GM13977 (cell line): ENCODE measurements around the gene KCNIP3.

Experiments used
- DNase-seq: peaks from one replicate; pipeline ENCODE4 v3.0.0; 2012; ENCODE audit warnings: low spot score
- in situ Hi-C: fragments of 300-500 bp; cut with MboI; formaldehyde crosslinking; loops from one replicate; pipeline ENCODE4 v1.12.0; 2022; ENCODE audit warnings: low sequenced_read_pairs, low pct_unique_long_range_greater_than_20kb, mixed read lengths, inconsistent platforms; ENCODE audit not compliant: unreplicated experiment
- TF ChIP-seq, protein P1 (sequence below): IDR thresholded peaks from 2 replicates; pipeline ENCODE4 v1.5.1; 2012; ENCODE audit warnings: mild to moderate bottlenecking, control low read depth; ENCODE audit not compliant: insufficient read depth; ENCODE audit errors: extremely low read depth, missing control alignments

The KCNIP3 gene

DNA sequence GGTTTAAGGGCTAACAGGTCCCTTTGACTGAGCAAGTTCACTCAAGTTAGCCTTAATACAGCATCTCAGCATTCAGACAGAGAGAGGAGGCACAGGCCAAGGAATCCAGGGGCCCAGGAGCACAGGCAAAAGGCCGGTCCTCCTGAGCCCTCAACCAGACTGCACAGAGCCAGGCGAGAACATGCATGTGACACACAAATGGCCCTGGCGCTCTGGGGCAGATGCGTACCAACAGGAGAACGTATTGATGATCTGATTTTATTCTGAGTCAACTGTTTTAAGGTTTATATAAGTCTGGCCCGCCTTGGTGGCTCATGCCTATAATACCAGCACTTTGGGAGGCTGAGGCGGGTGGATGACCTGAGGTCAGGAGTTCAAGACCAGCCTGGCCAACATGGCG is 34.9 kb downstream of the KCNIP3 start:
- TF ChIP-seq, protein P1, sequence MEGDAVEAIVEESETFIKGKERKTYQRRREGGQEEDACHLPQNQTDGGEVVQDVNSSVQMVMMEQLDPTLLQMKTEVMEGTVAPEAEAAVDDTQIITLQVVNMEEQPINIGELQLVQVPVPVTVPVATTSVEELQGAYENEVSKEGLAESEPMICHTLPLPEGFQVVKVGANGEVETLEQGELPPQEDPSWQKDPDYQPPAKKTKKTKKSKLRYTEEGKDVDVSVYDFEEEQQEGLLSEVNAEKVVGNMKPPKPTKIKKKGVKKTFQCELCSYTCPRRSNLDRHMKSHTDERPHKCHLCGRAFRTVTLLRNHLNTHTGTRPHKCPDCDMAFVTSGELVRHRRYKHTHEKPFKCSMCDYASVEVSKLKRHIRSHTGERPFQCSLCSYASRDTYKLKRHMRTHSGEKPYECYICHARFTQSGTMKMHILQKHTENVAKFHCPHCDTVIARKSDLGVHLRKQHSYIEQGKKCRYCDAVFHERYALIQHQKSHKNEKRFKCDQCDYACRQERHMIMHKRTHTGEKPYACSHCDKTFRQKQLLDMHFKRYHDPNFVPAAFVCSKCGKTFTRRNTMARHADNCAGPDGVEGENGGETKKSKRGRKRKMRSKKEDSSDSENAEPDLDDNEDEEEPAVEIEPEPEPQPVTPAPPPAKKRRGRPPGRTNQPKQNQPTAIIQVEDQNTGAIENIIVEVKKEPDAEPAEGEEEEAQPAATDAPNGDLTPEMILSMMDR, result no peak
- DNase-seq, result no peak
- in situ Hi-C loops, result no loop called here

DNA sequence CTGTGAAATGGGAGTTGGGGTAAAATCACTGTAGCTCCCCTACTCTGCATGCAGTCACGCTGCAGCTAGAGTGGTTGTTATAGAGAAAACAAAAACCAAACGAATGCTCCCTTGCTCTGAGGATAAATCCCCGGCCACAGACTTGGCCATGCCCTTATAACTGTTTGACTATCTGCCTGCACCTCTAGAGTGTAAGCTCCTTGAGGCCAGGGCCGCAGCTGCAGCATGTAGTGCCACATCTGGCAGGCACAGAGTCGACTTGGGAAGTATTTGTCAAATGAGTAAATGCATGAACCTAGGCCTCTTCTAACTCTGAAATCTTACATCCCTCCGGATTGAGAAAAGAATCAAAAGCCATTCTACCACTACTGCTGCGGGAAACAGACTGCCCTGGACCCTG is 35.9 kb downstream of the KCNIP3 start:
- in situ Hi-C loops, result no loop called here
- TF ChIP-seq, protein P1, result no peak
- no peak for DNase-seq

DNA sequence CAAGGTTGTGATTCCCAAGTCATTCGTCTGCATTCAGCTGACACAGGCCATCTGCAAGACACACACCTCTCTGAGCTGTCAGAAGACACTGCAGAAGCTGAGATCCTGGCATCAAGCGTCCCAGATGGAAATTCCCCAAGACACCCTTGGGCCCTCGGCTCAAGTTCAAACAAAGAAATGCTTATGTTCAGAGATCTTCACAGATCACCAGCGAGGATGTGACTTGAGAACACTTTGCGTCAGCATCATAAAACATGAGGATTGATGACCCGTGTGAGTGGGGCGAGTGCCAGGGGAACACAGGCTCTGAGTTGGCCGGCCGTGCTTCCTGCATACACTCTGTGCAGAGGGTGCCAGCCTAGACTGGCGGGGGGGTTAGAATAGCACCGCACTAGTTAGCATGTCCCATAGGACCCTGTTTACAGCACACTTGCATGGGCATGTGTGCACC is 36.8 kb downstream of the KCNIP3 start:
- TF ChIP-seq, protein P1, result no peak
- in situ Hi-C loops, result no loop called here
- no peak for DNase-seq

DNA sequence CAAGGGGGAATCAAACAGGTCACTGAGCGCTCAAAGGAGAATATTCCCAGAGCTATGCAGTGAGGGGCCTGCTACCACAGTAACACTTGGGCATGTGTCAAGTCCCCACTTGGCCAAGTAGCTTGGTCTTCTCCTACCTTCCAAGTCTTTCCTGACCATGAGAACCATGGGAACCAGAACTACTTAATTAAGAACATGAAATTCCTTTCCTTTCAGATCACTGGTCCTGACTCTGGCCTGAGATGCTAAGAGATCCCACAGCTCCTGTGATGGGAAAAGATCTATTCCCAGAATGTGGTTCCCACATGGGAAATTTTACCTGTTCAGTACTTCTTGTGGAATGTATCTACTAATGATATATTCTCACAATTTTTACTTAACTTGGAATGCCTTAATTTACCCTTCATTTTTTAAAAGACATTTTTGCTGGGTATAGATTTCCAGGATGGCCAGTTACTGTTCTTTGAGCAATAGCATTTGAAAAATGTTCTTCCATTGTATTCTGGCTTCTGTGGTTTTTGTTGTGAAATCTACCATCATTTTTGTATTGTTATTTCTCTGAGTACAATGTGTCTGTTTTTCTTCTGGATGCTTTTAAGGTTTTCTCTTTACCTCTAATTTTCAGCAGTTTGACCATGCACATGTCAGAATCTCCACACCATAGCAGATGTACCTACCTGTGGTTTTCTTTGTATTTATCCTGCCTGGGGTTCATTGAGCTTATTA is 37.9 kb downstream of the KCNIP3 start:
- TF ChIP-seq, protein P1, result no peak
- DNase-seq, result no peak
- in situ Hi-C loops, result no loop called here

DNA sequence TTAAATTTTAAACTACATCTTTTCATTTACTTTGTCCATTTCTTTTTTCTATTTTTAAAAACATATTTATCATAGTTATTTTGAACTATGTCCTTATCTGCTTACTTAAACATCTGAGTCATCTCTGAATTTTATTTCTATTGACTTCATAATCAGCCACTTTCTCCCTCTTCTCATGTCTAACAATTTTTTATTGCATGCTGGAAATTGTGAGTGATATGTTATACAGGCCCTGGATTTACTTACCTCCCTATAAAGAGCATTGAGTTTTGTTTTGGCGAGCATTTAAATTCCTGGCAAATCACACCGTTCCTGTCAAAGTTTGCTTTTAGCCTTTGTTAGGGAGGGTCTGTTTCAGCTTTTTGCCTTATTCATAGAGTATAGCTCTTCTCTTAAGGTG is 39.3 kb downstream of the KCNIP3 start:
- TF ChIP-seq, protein P1, result no peak
- DNase-seq, result no peak
- in situ Hi-C loops, result no loop called here

DNA sequence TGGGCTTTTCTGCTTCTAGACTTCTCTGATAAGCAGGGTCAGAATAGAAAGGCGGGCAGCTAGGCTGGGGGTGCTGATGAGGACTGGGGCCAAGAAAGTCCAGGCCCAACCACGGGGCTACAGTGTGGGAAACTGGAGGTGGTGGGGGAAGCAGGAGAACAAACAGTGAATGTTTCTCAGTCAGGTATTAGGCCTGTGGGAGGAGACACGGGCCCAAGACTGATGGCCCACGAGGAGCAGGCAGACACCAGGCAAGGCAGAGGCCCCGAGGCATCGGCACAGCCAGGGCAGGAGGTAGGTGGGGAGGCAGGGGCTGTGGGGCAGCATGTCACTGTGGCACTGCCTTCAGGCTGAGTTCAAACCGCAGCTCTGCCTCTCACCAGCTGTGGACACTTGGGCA is 40.7 kb downstream of the KCNIP3 start:
- in situ Hi-C loops, result no loop called here
- no peak for DNase-seq
- TF ChIP-seq, protein P1, result no peak
